Esophagus squamous epithelium (tissue), 5 donors: ENCODE measurements around the gene ATG3. TPM values are rescaled to one million over a fixed set of nuclear protein-coding genes. Genes with fewer than 3 reads are reported as not detected.

ENCODE experiments used
- DNase-seq: peaks from one replicate; lab custom pipeline; 2025; lab: John Stamatoyannopoulos, UW
- H3K27ac ChIP-seq, 4 donors: fragments of 200-600 bp; sonication (generic); one replicate each; pipeline ENCODE4 v1.5.1; 2016 to 2019; ENCODE audit warnings: mild to moderate bottlenecking in 1 of 4
- H3K27me3 ChIP-seq, 4 donors: fragments of 200-600 bp; sonication (generic); 1 replicate in 3 of 4; 2 replicates in 1 of 4; pipeline versions ENCODE4 v1.5.1 to v1.6.0; 2017 to 2021; ENCODE audit warnings: antibody characterized with exemption in 1 of 4
- H3K36me3 ChIP-seq, 3 donors: fragments of 200-600 bp; sonication (generic); one replicate each; pipeline ENCODE4 v1.5.1; 2016 to 2019
- H3K4me1 ChIP-seq, 3 donors: fragments of 200-600 bp; sonication (generic); one replicate each; pipeline ENCODE4 v1.5.1; 2017 to 2019
- H3K4me3 ChIP-seq, 4 donors: fragments of 200-600 bp; sonication (generic); 1 replicate in 3 of 4; 2 replicates in 1 of 4; pipeline ENCODE4 v1.5.1; 2016 to 2019; ENCODE audit warnings: mild to moderate bottlenecking in 2 of 4, moderate library complexity in 1 of 4
- H3K9me3 ChIP-seq, 3 donors: fragments of 200-600 bp; sonication (generic); one replicate each; pipeline ENCODE4 v1.5.1; 2016 to 2019
- CTCF ChIP-seq, 6 experiments: fragments of 450-650 bp in 4 of 6; fragments of 200-600 bp in 2 of 6; sonication (generic) in 2 of 6; IDR thresholded peaks; one replicate each; pipeline ENCODE4 v1.5.1; 2016 to 2019; ENCODE audit warnings: antibody characterized with exemption in 6 of 6, mild to moderate bottlenecking in 4 of 6, moderate library complexity in 4 of 6
- POLR2A ChIP-seq, 4 donors: fragments of 450-650 bp; IDR thresholded peaks; one replicate each; pipeline ENCODE4 v1.6.1; 2017; ENCODE audit warnings: antibody characterized with exemption in 4 of 4, mild to moderate bottlenecking in 4 of 4, moderate library complexity in 3 of 4
- WGBS, 2 donors: methylation state at CpG; one replicate each; pipeline ENCODE4 v1.1.5; 2018; 5-methylcytosine and 5-hydroxymethylcytosine counted together
- intact Hi-C: fragments of 100-400 bp; cut with DNase I; formaldehyde crosslinking; loops from one replicate; pipeline ENCODE4 v1.15.0; 2022
- total RNA-seq, 4 donors: library from RNA; depleted of rRNA; stranded (reverse); fragments of >200 nt; gene quantifications; one replicate each; pipeline ENCODE4 v1.1.0, GENCODE V29; 2016
- donor health status: DM: yes; HTN: yes; CAD: no.

Gene ATG3
- total RNA-seq: 10 to 100 TPM; 48.3 to 58.6 (median 51.3) TPM

- no peaks in the 10 kb centered on the region for H3K27me3 ChIP-seq
- H3K9me3 ChIP-seq: no peaks in the 10 kb centered on the region
- peak within 1 kb of the TSS; percentile 76 to 96 (median 85) for H3K4me3 ChIP-seq
- peaks cover 0 to 38% (median 0%) of the 10 kb centered on the region in 3 donors for H3K36me3 ChIP-seq
- intact Hi-C loops: no loop called here
- peak within 1 kb of the TSS; percentile 92 to 99 (median 98) for H3K27ac ChIP-seq
- DNase-seq: peak; percentile 93
- 0% methylated on average over 6 to 31 of the region's 58 CpGs for WGBS, 2 donors
- H3K4me1 ChIP-seq: peaks cover 5 to 55% (median 22%) of the 10 kb centered on the region in 3 donors
- TF ChIP-seq CTCF (IDR thresholded peaks at IDR 0.05) (peak in 3 of 6 experiments; percentile 7 to 10 (median 8)), POLR2A (IDR thresholded peaks at IDR 0.05) (peak in 3 of 4 donors; percentile 31 to 80 (median 70))
These were observed at the start of gene ATG3, which contains the start of gene SLC35A5 for GRCh38 chr3:112561734-112562529. TSS of gene ATG3 (minus strand) at chr3:112561962. CDS start at chr3:112561528, 434 bp downstream. TSS of gene SLC35A5 (plus strand) at chr3:112562045. CDS start at chr3:112563404, 1,359 bp downstream.

GRCh38 chr3:112610121-112610520 is 48.4 kb upstream of the ATG3 start:
- Histone ChIP-seq H3K9me3 (no peaks in the 10 kb centered on the region), H3K27me3 (no peaks in the 10 kb centered on the region)
- WGBS, 2 donors: 85% methylated on average over 3 of the region's 3 CpGs

GRCh38 chr3:112607863-112608262 is 46.1 kb upstream of the ATG3 start:
- intact Hi-C loops: no loop called here
- Histone ChIP-seq H3K27me3 (no peaks in the 10 kb centered on the region), H3K36me3 (peaks cover 0 to 22% (median 0%) of the 10 kb centered on the region in 3 donors), H3K4me3 (no peak overlapping the region), H3K27ac (no peak overlapping the region), H3K9me3 (no peaks in the 10 kb centered on the region), H3K4me1 (peaks cover 0 to under 1% (median 0%) of the 10 kb centered on the region in 3 donors)
- TF ChIP-seq CTCF (IDR thresholded peaks at IDR 0.05) (no peak), POLR2A (IDR thresholded peaks at IDR 0.05) (no peak)
- no peak for DNase-seq

More at GRCh38 chr3:112610121-112610520, 48.4 kb upstream of the ATG3 start:
- intact Hi-C loops: no loop called here
- DNase-seq: no peak
- Histone ChIP-seq H3K36me3 (peaks cover 0 to 21% (median 0%) of the 10 kb centered on the region in 3 donors), H3K4me3 (no peak overlapping the region), H3K27ac (no peak overlapping the region), H3K4me1 (no peaks in the 10 kb centered on the region)
- no peak for TF ChIP-seq POLR2A (IDR thresholded peaks at IDR 0.05)
- TF ChIP-seq CTCF (IDR thresholded peaks at IDR 0.05): no peak

- no peak for DNase-seq
- Histone ChIP-seq H3K9me3 (no peaks in the 10 kb centered on the region), H3K4me1 (peaks cover 0 to 11% (median 0%) of the 10 kb centered on the region in 3 donors), H3K27ac (no peak overlapping the region), H3K4me3 (no peak overlapping the region), H3K36me3 (peaks cover 0 to 22% (median 0%) of the 10 kb centered on the region in 3 donors), H3K27me3 (no peaks in the 10 kb centered on the region)
- TF ChIP-seq CTCF (IDR thresholded peaks at IDR 0.05) (no peak), POLR2A (IDR thresholded peaks at IDR 0.05) (no peak)
- 84 to 92% methylated on average over 2 of the region's 2 CpGs for WGBS, 2 donors
- intact Hi-C loops: no loop called here
These were observed 44.3 kb upstream of the ATG3 start for GRCh38 chr3:112606098-112606497.

GRCh38 chr3:112605285-112605684 is 43.5 kb upstream of the ATG3 start:
- Histone ChIP-seq H3K36me3 (peaks cover 0 to 22% (median 0%) of the 10 kb centered on the region in 3 donors), H3K4me1 (peaks cover 0 to 11% (median 0%) of the 10 kb centered on the region in 3 donors), H3K27ac (no peak overlapping the region), H3K4me3 (no peak overlapping the region), H3K27me3 (no peaks in the 10 kb centered on the region), H3K9me3 (no peaks in the 10 kb centered on the region)
- TF ChIP-seq POLR2A (IDR thresholded peaks at IDR 0.05): no peak
- TF ChIP-seq CTCF (IDR thresholded peaks at IDR 0.05): no peak
- 68 to 88% methylated on average over 9 of the region's 9 CpGs for WGBS, 2 donors
- no peak for DNase-seq
- intact Hi-C loops: no loop called here
